Fibroblast of lung (primary cell): ENCODE results near the gene HDAC6. TPM values are rescaled to one million over a fixed set of nuclear protein-coding genes. Genes with fewer than 3 reads are reported as not detected.
A peak's percentile ranks its signal among the peaks of the same experiment; 100 is the strongest.

Experiments
- DNase-seq, 2 donors: peaks; one replicate each; pipeline versions ENCODE4 v3.0.0 to v3.0.0-alpha.2; 2010; ENCODE audit warnings: low read depth in 2 of 2
- H2AFZ ChIP-seq: 2 replicates; pipeline ENCODE4 v1.5.1; 2012; ENCODE audit warnings: low read length, control low read depth, inconsistent platforms
- H3K27ac ChIP-seq: 2 replicates; pipeline ENCODE4 v1.5.1; 2011; ENCODE audit warnings: low read length, control low read depth; ENCODE audit not compliant: insufficient read depth
- H3K27me3 ChIP-seq: 2 replicates; pipeline ENCODE4 v1.5.1; 2011; ENCODE audit warnings: mild to moderate bottlenecking, low read length; ENCODE audit not compliant: control insufficient read depth, insufficient read depth
- H3K36me3 ChIP-seq: 2 replicates; pipeline ENCODE4 v1.5.1; 2011; ENCODE audit warnings: low read length; ENCODE audit not compliant: control insufficient read depth, insufficient read depth
- H3K4me1 ChIP-seq: 2 replicates; pipeline ENCODE4 v1.5.1; 2011; ENCODE audit warnings: low read length; ENCODE audit not compliant: control insufficient read depth, insufficient read depth; ENCODE audit errors: extremely low read depth
- H3K4me2 ChIP-seq: 2 replicates; pipeline ENCODE4 v1.5.1; 2011; ENCODE audit warnings: low read length, control low read depth; ENCODE audit not compliant: insufficient read depth; ENCODE audit errors: extremely low read depth
- H3K4me3 ChIP-seq, 4 experiments: fragments of 200-600 bp in 1 of 4; sonication (generic) in 1 of 4; replicated peaks in 1 of 4; 2 replicates each; pipeline ENCODE4 v1.5.1; 2011 to 2016; ENCODE audit warnings: low read length in 4 of 4, low read depth in 3 of 4, mild to moderate bottlenecking in 3 of 4, control low read depth in 2 of 4, inconsistent platforms in 1 of 4, mixed read lengths in 1 of 4; ENCODE audit not compliant: insufficient read depth in 1 of 4; ENCODE audit errors: control extremely low read depth in 1 of 4
- H3K79me2 ChIP-seq: 2 replicates; pipeline ENCODE4 v1.5.1; 2012; ENCODE audit warnings: mild to moderate bottlenecking, low read length, inconsistent platforms; ENCODE audit not compliant: control insufficient read depth, insufficient read depth
- H3K9ac ChIP-seq: 2 replicates; pipeline ENCODE4 v1.5.1; 2011; ENCODE audit warnings: mild to moderate bottlenecking, low read length, control low read depth; ENCODE audit not compliant: insufficient read depth
- H3K9me3 ChIP-seq: 2 replicates; pipeline ENCODE4 v1.5.1; 2012; ENCODE audit warnings: low read depth, low read length; ENCODE audit not compliant: control insufficient read depth, insufficient read depth
- H4K20me1 ChIP-seq: 2 replicates; pipeline ENCODE4 v1.5.1; 2011; ENCODE audit warnings: low read length; ENCODE audit not compliant: control insufficient read depth, insufficient read depth; ENCODE audit errors: extremely low read depth
- CTCF ChIP-seq, 2 donors: IDR thresholded peaks in 1 of 2; conservative IDR thresholded peaks in 1 of 2; 1 replicate in 1 of 2; 2 replicates in 1 of 2; pipeline ENCODE4 v1.5.1; 2011 to 2012; ENCODE audit warnings: low read length in 2 of 2, control low read depth in 1 of 2, inconsistent platforms in 1 of 2, low read depth in 1 of 2, mild to moderate bottlenecking in 1 of 2
- EZH2 ChIP-seq: IDR thresholded peaks from 2 replicates; pipeline ENCODE4 v1.5.1; 2012; ENCODE audit warnings: low read length, control low read depth, mild to moderate bottlenecking; ENCODE audit errors: missing control alignments
- polyA plus RNA-seq, 2 donors: library from polyadenylated mRNA; depleted of rRNA in 1 of 2; stranded (reverse) in 1 of 2; unstranded in 1 of 2; fragments of >200 nt; gene quantifications; 2 replicates each; pipeline ENCODE4 v1.2.1, GENCODE V29; 2011 to 2012; ENCODE audit warnings: missing spikeins in 1 of 2
- total RNA-seq: library from RNA; depleted of rRNA; stranded (reverse); fragments of >200 nt; gene quantifications from 2 replicates; pipeline ENCODE4 v1.2.1, GENCODE V29; 2014

Gene HDAC6
- total and polyA plus RNA-seq, 2 donors (not counting 1 experiment from before 2014, with no cell fraction given), result 20.0 to 32.5 TPM

GRCh38 chrX:48835524-48836329 is 33.9 kb downstream of the HDAC6 start, which contains the start of gene PCSK1N:
PCSK1N (minus strand) TSS chrX:48835610; CDS start chrX:48835532, 78 bp downstream.
- Histone ChIP-seq H3K9me3 (no peaks in the 10 kb centered on the region), H2AFZ (no peak within 1 kb of the TSS), H3K4me2 (no peak within 1 kb of the TSS), H3K9ac (no peak within 1 kb of the TSS), H4K20me1 (no peaks in the 10 kb centered on the region), H3K4me1 (no peaks in the 10 kb centered on the region), H3K79me2 (no peaks in the 10 kb centered on the region), H3K27ac (no peak within 1 kb of the TSS), H3K36me3 (no peaks in the 10 kb centered on the region), H3K4me3 (peak within 1 kb of the TSS in 1 of 4 experiments; percentile 20), H3K27me3 (peaks cover 17% of the 10 kb centered on the region)
- peak in 1 of 2 donors; percentile 18 for DNase-seq
- TF ChIP-seq EZH2, result no peak
- TF ChIP-seq CTCF (conservative IDR thresholded peaks at IDR 0.05 in 1 of 2, IDR thresholded peaks at IDR 0.05 in 1 of 2; ENCODE audit: low read depth in 1 of 2, low read length in 2 of 2), result no peak

- Histone ChIP-seq H3K27me3 (peaks cover 9% of the 10 kb centered on the region), H3K36me3 (no peaks in the 10 kb centered on the region), H2AFZ (no peak overlapping the region), H4K20me1 (no peaks in the 10 kb centered on the region), H3K4me3 (no peak overlapping the region), H3K9me3 (no peaks in the 10 kb centered on the region), H3K27ac (no peak overlapping the region), H3K4me1 (no peaks in the 10 kb centered on the region), H3K4me2 (no peak overlapping the region), H3K9ac (no peak overlapping the region), H3K79me2 (no peaks in the 10 kb centered on the region)
- no peak for DNase-seq
- TF ChIP-seq CTCF (conservative IDR thresholded peaks at IDR 0.05 in 1 of 2, IDR thresholded peaks at IDR 0.05 in 1 of 2; ENCODE audit: low read depth in 1 of 2, low read length in 2 of 2) (no peak), EZH2 (no peak)
Observed at GRCh38 chrX:48839686-48840085, 37.8 kb downstream of the HDAC6 start.

- H3K9ac ChIP-seq, result no peak overlapping the region
- TF ChIP-seq CTCF (conservative IDR thresholded peaks at IDR 0.05 in 1 of 2, IDR thresholded peaks at IDR 0.05 in 1 of 2; ENCODE audit: low read depth in 1 of 2, low read length in 2 of 2) (no peak), EZH2 (no peak)
- no peaks in the 10 kb centered on the region for H3K36me3 ChIP-seq
- H4K20me1 ChIP-seq, result no peaks in the 10 kb centered on the region
- H3K4me1 ChIP-seq, result no peaks in the 10 kb centered on the region
- no peaks in the 10 kb centered on the region for H3K79me2 ChIP-seq
- no peaks in the 10 kb centered on the region for H3K9me3 ChIP-seq
- H3K27ac ChIP-seq, result no peak overlapping the region
- H3K27me3 ChIP-seq, result no peaks in the 10 kb centered on the region
- no peak overlapping the region for H2AFZ ChIP-seq
- no peak overlapping the region for H3K4me2 ChIP-seq
- DNase-seq, result no peak
- H3K4me3 ChIP-seq, result no peak overlapping the region
Observed at GRCh38 chrX:48848847-48849246, 47.0 kb downstream of the HDAC6 start.
